ENCODE measurements around the gene NDUFB4. TPM values are rescaled to one million over a fixed set of nuclear protein-coding genes. Genes with fewer than 3 reads are reported as not detected.

The NDUFB4 gene
- total and polyA plus RNA-seq, 8 donors, result 43.0 to 153 (median 52.8) TPM

GRCh38 chr3:120560304-120561250, 35.6 kb upstream of the NDUFB4 start:
- Histone ChIP-seq H3K27me3 (no peaks in the 10 kb centered on the region), H3K9me3 (no peaks in the 10 kb centered on the region), H3K36me3 (no peaks in the 10 kb centered on the region), H3K27ac (no peak overlapping the region), H3K4me1 (peaks cover 7 to 13% (median 7%) of the 10 kb centered on the region in 3 donors), H3K4me3 (no peak overlapping the region)
- 81 to 85% methylated on average over 12 of the region's 12 CpGs for WGBS, 2 donors
- DNase-seq (no peak), FAIRE-seq (no peak), ATAC-seq (no peak)
- TF ChIP-seq CTCF (IDR thresholded peaks at IDR 0.05), result no peak
- intact Hi-C loops (cut with DNase I), result loop anchor here in 2 of 3 donors (5.0 kb wide), 2 partner anchors 232 to 237 kb away; no protein-coding TSS in a partner anchor

GRCh38 chr3:120561251-120562045, 34.7 kb upstream of the NDUFB4 start:
- DNase-seq (peak; percentile 40 to 79 (median 66)), ATAC-seq (peak; percentile 37 to 68 (median 64)), FAIRE-seq (no peak)
- peaks cover 1 to 6% (median 3%) of the 10 kb centered on the region in 3 donors for H3K4me1 ChIP-seq
- intact Hi-C loops (cut with DNase I), result loop anchor here in 2 of 3 donors (5.0 kb wide), 2 partner anchors 231 to 236 kb away; no protein-coding TSS in a partner anchor
- H3K36me3 ChIP-seq, result no peaks in the 10 kb centered on the region
- WGBS, 2 donors, result 19 to 23% methylated on average over 10 of the region's 10 CpGs
- no peak overlapping the region for H3K27ac ChIP-seq
- H3K9me3 ChIP-seq, result no peaks in the 10 kb centered on the region
- H3K4me3 ChIP-seq, result no peak overlapping the region
- no peaks in the 10 kb centered on the region for H3K27me3 ChIP-seq
- peak; percentile 77 to 83 (median 82) for TF ChIP-seq CTCF (IDR thresholded peaks at IDR 0.05)

DNA sequence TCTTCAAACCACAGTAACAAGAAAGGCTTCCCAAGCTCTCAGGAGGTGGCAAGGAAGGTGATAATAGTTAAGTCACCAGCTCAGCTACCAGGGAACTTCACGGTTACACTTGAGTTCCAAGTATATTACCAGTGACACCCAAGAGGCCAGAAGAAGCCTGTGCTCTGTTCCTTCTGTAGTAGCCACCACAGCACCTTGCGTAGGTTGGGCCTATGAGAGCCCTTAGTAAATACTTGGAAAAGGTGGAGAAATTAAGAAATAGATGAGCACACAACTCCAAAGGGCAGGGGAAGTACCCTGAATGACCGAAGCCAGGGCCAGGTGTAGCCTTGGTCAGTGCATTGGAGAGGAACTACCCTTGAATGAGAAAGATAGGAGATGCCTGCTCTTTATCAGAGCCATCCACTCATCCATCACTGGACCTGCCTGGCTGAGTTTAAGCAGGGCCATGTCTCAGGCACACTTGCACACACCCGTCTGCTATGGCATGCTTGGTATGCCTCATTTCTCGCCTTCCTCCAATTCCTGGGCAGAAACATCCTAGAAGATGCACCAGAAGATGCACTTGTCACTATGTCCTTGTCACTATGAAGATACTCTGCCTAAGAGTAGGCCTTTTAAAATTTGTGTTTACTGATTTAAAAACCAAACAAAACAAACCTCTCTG, 32.6 kb upstream of the NDUFB4 start:
- ATAC-seq, result no peak
- FAIRE-seq, result no peak

More for the DNA sequence above, 32.6 kb upstream of the NDUFB4 start:
- whole genome bisulfite sequencing, 2 donors, result 84 to 85% methylated on average over 5 of the region's 5 CpGs
- H3K4me1 ChIP-seq, result peaks cover 0 to 3% (median 0%) of the 10 kb centered on the region in 3 donors
- no peaks in the 10 kb centered on the region for H3K9me3 ChIP-seq
- no peak overlapping the region for H3K4me3 ChIP-seq
- intact Hi-C loops (cut with DNase I), result loop anchor here in 2 of 3 donors (5.0 kb wide), 2 partner anchors 229 to 234 kb away; no protein-coding TSS in a partner anchor
- H3K27ac ChIP-seq, result no peak overlapping the region
- H3K27me3 ChIP-seq, result no peaks in the 10 kb centered on the region
- no peaks in the 10 kb centered on the region for H3K36me3 ChIP-seq
- DNase-seq, result no peak
- no peak for TF ChIP-seq CTCF (IDR thresholded peaks at IDR 0.05)

Measured in pancreas (tissue), 10 donors.